ENCODE measurements around the gene CCDC68. TPM values are rescaled to one million over a fixed set of nuclear protein-coding genes. Genes with fewer than 3 reads are reported as not detected.
"Not testable (repeated sequence)": the region's sequence is repeated elsewhere in the genome, so short reads cannot be mapped to it uniquely, and the experiment has no call there.

CCDC68 gene
- total RNA-seq, 1 donor from 2014 or later: 4.2 TPM

GRCh38 chr18:54859667-54860421, 99.4 kb downstream of the CCDC68 start:
- no peak for FAIRE-seq
- DNase-seq (ENCODE audit: low read depth): peak; percentile 15
- Histone ChIP-seq H3K27me3 (ENCODE audit: control insufficient read depth, insufficient read depth, low read length) (no peaks in the 10 kb centered on the region), H3K36me3 (ENCODE audit: control insufficient read depth, insufficient read depth, low read length) (peaks cover 3% of the 10 kb centered on the region), H3K4me3 (ENCODE audit: low read depth, low read length) (no peak overlapping the region)
- TF ChIP-seq CTCF (IDR thresholded peaks at IDR 0.05; ENCODE audit: insufficient read depth, low read length, severe bottlenecking): no peak

- Histone ChIP-seq H3K27me3 (ENCODE audit: control insufficient read depth, insufficient read depth, low read length) (no peaks in the 10 kb centered on the region), H3K36me3 (ENCODE audit: control insufficient read depth, insufficient read depth, low read length) (peaks cover 3% of the 10 kb centered on the region), H3K4me3 (ENCODE audit: low read depth, low read length) (no peak overlapping the region)
- DNase-seq (ENCODE audit: low read depth) (no peak), FAIRE-seq (no peak)
- TF ChIP-seq CTCF (IDR thresholded peaks at IDR 0.05; ENCODE audit: insufficient read depth, low read length, severe bottlenecking): no peak
These were observed 101.8 kb downstream of the CCDC68 start for GRCh38 chr18:54857499-54857898.

- FAIRE-seq (no peak), DNase-seq (ENCODE audit: low read depth) (no peak)
- Histone ChIP-seq H3K36me3 (ENCODE audit: control insufficient read depth, insufficient read depth, low read length) (peaks cover 1% of the 10 kb centered on the region), H3K4me3 (ENCODE audit: low read depth, low read length) (no peak overlapping the region), H3K27me3 (ENCODE audit: control insufficient read depth, insufficient read depth, low read length) (no peaks in the 10 kb centered on the region)
- no peak for TF ChIP-seq CTCF (IDR thresholded peaks at IDR 0.05; ENCODE audit: insufficient read depth, low read length, severe bottlenecking)
These were observed 103.1 kb downstream of the CCDC68 start for GRCh38 chr18:54856105-54856646.

GRCh38 chr18:54855050-54855449, 104.2 kb downstream of the CCDC68 start:
- H3K36me3 ChIP-seq (ENCODE audit: control insufficient read depth, insufficient read depth, low read length); H3K4me3 ChIP-seq (ENCODE audit: low read depth, low read length); H3K27me3 ChIP-seq (ENCODE audit: control insufficient read depth, insufficient read depth, low read length); DNase-seq (ENCODE audit: low read depth); FAIRE-seq: not testable (repeated sequence)

GRCh38 chr18:54852780-54853675, 106.2 kb downstream of the CCDC68 start:
- Histone ChIP-seq H3K36me3 (ENCODE audit: control insufficient read depth, insufficient read depth, low read length) (peaks cover 3% of the 10 kb centered on the region), H3K27me3 (ENCODE audit: control insufficient read depth, insufficient read depth, low read length) (no peaks in the 10 kb centered on the region), H3K4me3 (ENCODE audit: low read depth, low read length) (no peak overlapping the region)
- DNase-seq (ENCODE audit: low read depth): peak; percentile 17
- no peak for FAIRE-seq
- no peak for TF ChIP-seq CTCF (IDR thresholded peaks at IDR 0.05; ENCODE audit: insufficient read depth, low read length, severe bottlenecking)

Other genes starting within 250 kb of the CCDC68 start
- gene RAB27B, start 131.0 kb downstream of the CCDC68 start, total RNA-seq: 65.5 and 72.7 TPM in 2 replicates